ENCODE results near the gene TAOK1.

GRCh38 chr17:29483503-29483902 is 93.3 kb downstream of the TAOK1 start:
- no peak for TF ChIP-seq CTCF (IDR thresholded peaks at IDR 0.05 in 2 of 3, conservative IDR thresholded peaks at IDR 0.05 in 1 of 3; ENCODE audit: control insufficient read depth in 2 of 3, extremely low read depth in 1 of 3, insufficient read depth in 1 of 3, low read depth in 3 of 3, low read length in 3 of 3)
- TF ChIP-seq SRF (IDR thresholded peaks at IDR 0.05; ENCODE audit: low read depth in 2 of 2, low read length in 2 of 2), result no peak
- no peak for TF ChIP-seq MEF2A (IDR thresholded peaks at IDR 0.05; ENCODE audit: insufficient read depth, low read depth, low read length)
- TF ChIP-seq CREM (IDR thresholded peaks at IDR 0.05; ENCODE audit: low read depth), result no peak
- no peak for TF ChIP-seq JUNB (IDR thresholded peaks at IDR 0.05)
- no peak for TF ChIP-seq ASH2L (IDR thresholded peaks at IDR 0.05; ENCODE audit: borderline replicate concordance, low read depth)
- TF ChIP-seq POLR2A (IDR thresholded peaks at IDR 0.05; ENCODE audit: low read depth, low read length), result no peak
- no peak for TF ChIP-seq EZH2 (IDR thresholded peaks at IDR 0.05; ENCODE audit: borderline replicate concordance, control insufficient read depth, low read depth, low read length)
- no peak for TF ChIP-seq SMAD1 (IDR thresholded peaks at IDR 0.05; ENCODE audit: low read depth, partially characterized antibody)
- no peak for TF ChIP-seq POLR2AphosphoS5 (IDR thresholded peaks at IDR 0.05; ENCODE audit: low read length)
- no peak for TF ChIP-seq EED (IDR thresholded peaks at IDR 0.05; ENCODE audit: low read depth)
- no peak for TF ChIP-seq PRDM15 (CRISPR knock-in tag; IDR thresholded peaks at IDR 0.05)

Data from GM12878 (cell line).